MM.1S (cell line): ENCODE data around the gene MBP.

ENCODE experiments used
- DNase-seq: peaks from one replicate; pipeline ENCODE4 v3.0.0-alpha.2; 2015
- H2AFZ ChIP-seq: fragments of 300-600 bp; sonication (generic); 2 replicates; pipeline ENCODE4 v1.6.0; 2016; ENCODE audit warnings: antibody characterized with exemption, low read length
- H3F3A ChIP-seq: fragments of 300-600 bp; sonication (generic); 2 replicates; pipeline ENCODE4 v1.6.1; 2016; ENCODE audit warnings: mild to moderate bottlenecking, antibody characterized with exemption, low read length, moderate library complexity, mixed read lengths; ENCODE audit not compliant: insufficient read depth
- H3K27ac ChIP-seq: fragments of 300-600 bp; sonication (generic); 2 replicates; pipeline ENCODE4 v1.5.1; 2016; ENCODE audit warnings: mild to moderate bottlenecking, low read length
- H3K27me3 ChIP-seq: fragments of 300-600 bp; sonication (generic); replicated peaks from 2 replicates; pipeline ENCODE4 v1.6.0; 2016; ENCODE audit warnings: low read length; ENCODE audit not compliant: insufficient read depth
- H3K36me3 ChIP-seq: fragments of 300-600 bp; sonication (generic); replicated peaks from 2 replicates; pipeline ENCODE4 v1.6.1; 2016; ENCODE audit warnings: mild to moderate bottlenecking, low read length, mixed read lengths; ENCODE audit not compliant: insufficient read depth
- H3K4me1 ChIP-seq: fragments of 300-600 bp; sonication (generic); 2 replicates; pipeline ENCODE4 v1.6.1; 2016; ENCODE audit warnings: low read length, mixed read lengths
- H3K4me2 ChIP-seq: fragments of 300-600 bp; sonication (generic); 2 replicates; pipeline ENCODE4 v1.6.0; 2016; ENCODE audit warnings: low read depth, low read length
- H3K4me3 ChIP-seq: fragments of 300-600 bp; sonication (generic); 2 replicates; pipeline ENCODE4 v1.5.1; 2016; ENCODE audit warnings: low read length, mixed read lengths
- H3K79me2 ChIP-seq: fragments of 300-600 bp; sonication (generic); 2 replicates; pipeline ENCODE4 v1.6.1; 2016; ENCODE audit warnings: mixed run types, low read length, mixed read lengths
- H3K9ac ChIP-seq: fragments of 300-600 bp; sonication (generic); 2 replicates; pipeline ENCODE4 v1.6.1; 2016; ENCODE audit warnings: low read length, mixed read lengths
- H3K9me2 ChIP-seq: fragments of 300-600 bp; sonication (generic); replicated peaks from 2 replicates; pipeline ENCODE4 v1.6.1; 2016; ENCODE audit warnings: mild to moderate bottlenecking, low read length, mixed read lengths; ENCODE audit not compliant: insufficient read depth
- H3K9me3 ChIP-seq: fragments of 300-600 bp; sonication (generic); replicated peaks from 2 replicates; pipeline ENCODE4 v1.6.1; 2016; ENCODE audit warnings: mild to moderate bottlenecking, low read length, mixed read lengths; ENCODE audit not compliant: insufficient read depth
- H4K20me1 ChIP-seq: fragments of 300-600 bp; sonication (generic); 2 replicates; pipeline ENCODE4 v1.6.1; 2016; ENCODE audit warnings: mild to moderate bottlenecking, low read length, moderate library complexity, mixed read lengths; ENCODE audit not compliant: insufficient read depth
- CTCF ChIP-seq: fragments of 300-600 bp; sonication (generic); IDR thresholded peaks from 2 replicates; pipeline ENCODE4 v1.5.1; 2016; ENCODE audit warnings: antibody characterized with exemption, low read length, mixed read lengths
- EZH2 ChIP-seq: fragments of 300-600 bp; sonication (generic); optimal IDR thresholded peaks from 2 replicates; pipeline ENCODE3; 2017; ENCODE audit warnings: low read depth, mild to moderate bottlenecking, antibody characterized with exemption, low read length, mixed read lengths
- EZH2phosphoT487 ChIP-seq: fragments of 300-600 bp; sonication (generic); IDR thresholded peaks from 2 replicates; pipeline ENCODE4 v1.6.1; 2018; ENCODE audit warnings: antibody characterized with exemption, low read length

MBP gene

DNA sequence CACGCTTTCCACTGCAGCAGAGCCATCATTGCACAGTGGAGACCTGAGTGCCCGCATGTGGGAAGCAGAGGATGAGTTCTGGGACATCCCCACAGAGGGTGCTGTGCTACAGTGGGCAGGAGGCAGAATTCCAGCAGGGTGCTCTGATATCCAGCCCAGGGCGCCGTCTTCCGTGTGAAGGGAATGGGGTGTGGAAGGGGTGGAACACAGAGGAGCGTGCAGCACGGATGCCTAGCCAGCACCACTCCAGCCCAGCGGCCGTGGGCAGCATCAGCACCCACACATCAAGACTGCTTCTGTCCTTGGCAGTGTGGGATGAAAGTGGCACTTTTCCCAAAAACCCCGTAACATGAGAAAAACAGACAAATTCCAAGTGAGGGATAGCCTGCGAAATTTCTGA lies 175.9 kb downstream of the MBP start:
- Histone ChIP-seq H3K9ac (peak overlapping the region; percentile 27; the same call in 1 of the 2 replicates), H3F3A (no peaks in the 10 kb centered on the region), H3K79me2 (no peaks in the 10 kb centered on the region), H3K9me2 (no peaks in the 10 kb centered on the region), H3K4me1 (no peaks in the 10 kb centered on the region), H3K27ac (no peak overlapping the region), H2AFZ (peak overlapping the region; percentile 7; the same call in 1 of the 2 replicates), H3K9me3 (no peaks in the 10 kb centered on the region), H3K4me2 (peak overlapping the region; percentile 56), H3K27me3 (no peaks in the 10 kb centered on the region), H3K4me3 (no peak overlapping the region; the same call in 1 of the 2 replicates), H4K20me1 (no peaks in the 10 kb centered on the region), H3K36me3 (no peaks in the 10 kb centered on the region)
- DNase-seq = no peak
- TF ChIP-seq EZH2 = no peak
- no peak for TF ChIP-seq CTCF
- TF ChIP-seq EZH2phosphoT487 = no peak

GRCh38 chr18:76955524-76956170 lies 176.9 kb downstream of the MBP start:
- Histone ChIP-seq H4K20me1 (no peaks in the 10 kb centered on the region), H3K4me3 (no peak overlapping the region), H3K36me3 (no peaks in the 10 kb centered on the region), H3F3A (no peaks in the 10 kb centered on the region), H3K9me3 (no peaks in the 10 kb centered on the region), H3K4me2 (no peak overlapping the region), H3K4me1 (no peaks in the 10 kb centered on the region), H3K9ac (no peak overlapping the region), H3K79me2 (no peaks in the 10 kb centered on the region), H3K27me3 (no peaks in the 10 kb centered on the region), H3K27ac (no peak overlapping the region), H3K9me2 (no peaks in the 10 kb centered on the region), H2AFZ (no peak overlapping the region)
- no peak for DNase-seq
- TF ChIP-seq EZH2phosphoT487 = no peak

- no peak for DNase-seq
- H3K4me2 ChIP-seq = no peak overlapping the region
Observed at GRCh38 chr18:76953583-76954233, 178.9 kb downstream of the MBP start.

More at GRCh38 chr18:76953583-76954233, 178.9 kb downstream of the MBP start:
- H3K9me2 ChIP-seq = no peaks in the 10 kb centered on the region
- H3K9ac ChIP-seq = no peak overlapping the region
- no peaks in the 10 kb centered on the region for H4K20me1 ChIP-seq
- H3K36me3 ChIP-seq = no peaks in the 10 kb centered on the region
- H2AFZ ChIP-seq = no peak overlapping the region
- no peaks in the 10 kb centered on the region for H3K79me2 ChIP-seq
- H3K4me3 ChIP-seq = no peak overlapping the region
- no peaks in the 10 kb centered on the region for H3K9me3 ChIP-seq
- H3K27me3 ChIP-seq = no peaks in the 10 kb centered on the region
- TF ChIP-seq CTCF = no peak
- TF ChIP-seq EZH2phosphoT487 = no peak
- TF ChIP-seq EZH2 = no peak
- no peaks in the 10 kb centered on the region for H3F3A ChIP-seq
- H3K4me1 ChIP-seq = no peaks in the 10 kb centered on the region
- H3K27ac ChIP-seq = no peak overlapping the region
